Upper lobe of right lung (tissue), 1 donor: Measurements from ENCODE around the gene BRF1. TPM values are rescaled to one million over a fixed set of nuclear protein-coding genes. Genes with fewer than 3 reads are reported as not detected.

ENCODE experiments used
- ATAC-seq: fragments of 200-7000 bp; cut with Tn5 transposase; one replicate; pipeline ENCODE4 v1.9.1; 2020; ENCODE audit warnings: mild to moderate bottlenecking, moderate library complexity
- DNase-seq: peaks from one replicate; pipeline ENCODE4 v3.0.0-alpha.2; 2020
- H3K27ac ChIP-seq: fragments of 200-600 bp; one replicate; pipeline ENCODE4 v1.8.0; 2022
- H3K27me3 ChIP-seq: fragments of 200-600 bp; one replicate; pipeline ENCODE4 v1.8.0; 2022; ENCODE audit warnings: mild to moderate bottlenecking
- H3K36me3 ChIP-seq: fragments of 200-600 bp; one replicate; pipeline ENCODE4 v1.8.0; 2022
- H3K4me1 ChIP-seq: fragments of 200-600 bp; one replicate; pipeline ENCODE4 v1.8.0; 2022
- H3K4me3 ChIP-seq: fragments of 200-600 bp; one replicate; pipeline ENCODE4 v1.8.0; 2022; ENCODE audit warnings: mild to moderate bottlenecking
- H3K9me3 ChIP-seq: fragments of 200-600 bp; one replicate; pipeline ENCODE4 v1.8.0; 2022
- CTCF ChIP-seq: fragments of 200-600 bp; IDR thresholded peaks from one replicate; pipeline ENCODE4 v1.8.0; 2022; ENCODE audit warnings: antibody characterized with exemption
- intact Hi-C: fragments of 100-400 bp; cut with DNase I; formaldehyde crosslinking; loops from one replicate; pipeline ENCODE4 v1.11.0; 2022
- total RNA-seq: library from RNA; stranded (reverse); fragmentation: NEBNext Ultra II Directional; extraction: Animal tissue kit (Norgen Biotek cat#: 25700); gene quantifications from one replicate; pipeline ENCODE4 v1.2.1, GENCODE V29; 2021
- donor health status: DM: no; HTN: yes; CAD: no; lungs with severe emphysema.

The BRF1 gene
- total RNA-seq, 1 donor from 2014 or later, result 31.2 TPM

- Histone ChIP-seq H3K4me3 (no peak overlapping the region), H3K4me1 (peaks cover 54% of the 10 kb centered on the region), H3K27ac (peak overlapping the region; percentile 58), H3K9me3 (no peaks in the 10 kb centered on the region), H3K27me3 (peaks cover 57% of the 10 kb centered on the region), H3K36me3 (no peaks in the 10 kb centered on the region)
- DNase-seq (no peak), ATAC-seq (no peak)
- intact Hi-C loops, result no loop called here
- no peak for TF ChIP-seq CTCF
These were observed 106.7 kb downstream of the BRF1 start for GRCh38 chr14:105193916-105194782.

GRCh38 chr14:105192866-105193731, 107.7 kb downstream of the BRF1 start:
- peaks cover 51% of the 10 kb centered on the region for H3K27me3 ChIP-seq
- H3K9me3 ChIP-seq, result no peaks in the 10 kb centered on the region
- ATAC-seq, result peak; percentile 5
- intact Hi-C loops, result no loop called here
- no peak for DNase-seq
- no peak for TF ChIP-seq CTCF
- H3K36me3 ChIP-seq, result no peaks in the 10 kb centered on the region
- H3K4me1 ChIP-seq, result peaks cover 46% of the 10 kb centered on the region
- no peak overlapping the region for H3K4me3 ChIP-seq
- H3K27ac ChIP-seq, result peak overlapping the region; percentile 58

- DNase-seq, result peak; percentile 83
- peaks cover under 1% of the 10 kb centered on the region for H3K4me1 ChIP-seq
- no peaks in the 10 kb centered on the region for H3K36me3 ChIP-seq
- peak; percentile 78 for ATAC-seq
- intact Hi-C loops, result no loop called here
- H3K4me3 ChIP-seq, result no peak overlapping the region
- no peaks in the 10 kb centered on the region for H3K9me3 ChIP-seq
- TF ChIP-seq CTCF, result peak; percentile 32
- no peak overlapping the region for H3K27ac ChIP-seq
- peaks cover 15% of the 10 kb centered on the region for H3K27me3 ChIP-seq
These were observed 112.8 kb downstream of the BRF1 start for GRCh38 chr14:105187935-105188524.

- intact Hi-C loops, result no loop called here
- Histone ChIP-seq H3K4me3 (no peak overlapping the region), H3K27ac (no peak overlapping the region), H3K36me3 (no peaks in the 10 kb centered on the region), H3K9me3 (no peaks in the 10 kb centered on the region), H3K27me3 (peaks cover 15% of the 10 kb centered on the region), H3K4me1 (peaks cover 4% of the 10 kb centered on the region)
- DNase-seq (no peak), ATAC-seq (peak; percentile 75)
- TF ChIP-seq CTCF, result no peak
These were observed 113.7 kb downstream of the BRF1 start for GRCh38 chr14:105187116-105187515.

GRCh38 chr14:105185973-105186372, 114.8 kb downstream of the BRF1 start:
- H3K4me1 ChIP-seq, result peaks cover 9% of the 10 kb centered on the region
- DNase-seq (no peak), ATAC-seq (no peak)
- TF ChIP-seq CTCF, result no peak
- H3K9me3 ChIP-seq, result no peaks in the 10 kb centered on the region
- no peaks in the 10 kb centered on the region for H3K36me3 ChIP-seq
- H3K27me3 ChIP-seq, result peaks cover 6% of the 10 kb centered on the region
- intact Hi-C loops, result no loop called here
- H3K27ac ChIP-seq, result no peak overlapping the region
- no peak overlapping the region for H3K4me3 ChIP-seq
